GM12872 (cell line): ENCODE measurements around the gene FAM228A.

ENCODE experiments used
- TF ChIP-seq, protein P1 (sequence below): IDR thresholded peaks from 3 replicates; pipeline ENCODE4 v1.5.1; 2011; ENCODE audit warnings: low read depth, mild to moderate bottlenecking, low read length, moderate library complexity; ENCODE audit not compliant: insufficient read depth

The FAM228A gene

DNA sequence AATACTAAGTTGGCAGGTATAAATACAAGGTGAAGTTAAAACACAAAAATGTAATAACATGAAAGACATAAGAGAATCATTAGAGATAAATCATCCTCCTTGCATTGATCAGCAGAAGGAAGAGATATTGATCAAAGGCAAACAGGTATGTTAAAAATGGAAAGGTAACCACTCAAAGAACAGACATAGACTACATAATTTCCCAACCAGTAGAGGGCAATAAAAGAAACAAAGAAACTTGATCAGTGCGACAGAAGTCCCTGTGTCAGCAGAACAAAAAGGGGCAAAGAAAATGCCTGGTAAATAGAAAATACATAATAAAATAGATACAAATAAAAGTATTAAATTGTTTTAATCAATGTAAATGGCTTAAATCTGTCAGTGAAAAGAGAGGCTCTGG is 53.6 kb downstream of the FAM228A start:
- TF ChIP-seq, protein P1, sequence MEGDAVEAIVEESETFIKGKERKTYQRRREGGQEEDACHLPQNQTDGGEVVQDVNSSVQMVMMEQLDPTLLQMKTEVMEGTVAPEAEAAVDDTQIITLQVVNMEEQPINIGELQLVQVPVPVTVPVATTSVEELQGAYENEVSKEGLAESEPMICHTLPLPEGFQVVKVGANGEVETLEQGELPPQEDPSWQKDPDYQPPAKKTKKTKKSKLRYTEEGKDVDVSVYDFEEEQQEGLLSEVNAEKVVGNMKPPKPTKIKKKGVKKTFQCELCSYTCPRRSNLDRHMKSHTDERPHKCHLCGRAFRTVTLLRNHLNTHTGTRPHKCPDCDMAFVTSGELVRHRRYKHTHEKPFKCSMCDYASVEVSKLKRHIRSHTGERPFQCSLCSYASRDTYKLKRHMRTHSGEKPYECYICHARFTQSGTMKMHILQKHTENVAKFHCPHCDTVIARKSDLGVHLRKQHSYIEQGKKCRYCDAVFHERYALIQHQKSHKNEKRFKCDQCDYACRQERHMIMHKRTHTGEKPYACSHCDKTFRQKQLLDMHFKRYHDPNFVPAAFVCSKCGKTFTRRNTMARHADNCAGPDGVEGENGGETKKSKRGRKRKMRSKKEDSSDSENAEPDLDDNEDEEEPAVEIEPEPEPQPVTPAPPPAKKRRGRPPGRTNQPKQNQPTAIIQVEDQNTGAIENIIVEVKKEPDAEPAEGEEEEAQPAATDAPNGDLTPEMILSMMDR = peak; percentile 43; the same call in 1 of the 3 replicates

DNA sequence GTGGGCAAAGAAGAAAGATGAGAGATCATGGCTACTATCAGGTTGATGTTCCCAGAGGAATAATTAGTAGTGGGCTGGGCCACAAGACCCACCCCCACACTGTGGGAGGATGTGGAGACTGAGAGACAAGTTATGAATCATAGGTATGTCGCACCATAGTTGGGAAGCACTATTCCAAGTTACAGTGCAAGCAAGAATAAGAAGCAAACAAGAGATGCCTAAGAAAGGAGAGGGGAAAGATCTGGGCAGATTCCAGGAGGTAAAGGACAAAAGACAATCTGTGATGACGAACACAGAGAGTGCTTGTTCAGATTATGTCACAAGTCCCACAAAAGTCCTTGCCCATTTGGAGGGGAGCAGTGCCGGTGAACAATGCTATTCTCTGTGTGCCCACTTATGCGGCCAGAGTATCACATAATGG is 56.6 kb downstream of the FAM228A start:
- TF ChIP-seq, protein P1 = no peak

DNA sequence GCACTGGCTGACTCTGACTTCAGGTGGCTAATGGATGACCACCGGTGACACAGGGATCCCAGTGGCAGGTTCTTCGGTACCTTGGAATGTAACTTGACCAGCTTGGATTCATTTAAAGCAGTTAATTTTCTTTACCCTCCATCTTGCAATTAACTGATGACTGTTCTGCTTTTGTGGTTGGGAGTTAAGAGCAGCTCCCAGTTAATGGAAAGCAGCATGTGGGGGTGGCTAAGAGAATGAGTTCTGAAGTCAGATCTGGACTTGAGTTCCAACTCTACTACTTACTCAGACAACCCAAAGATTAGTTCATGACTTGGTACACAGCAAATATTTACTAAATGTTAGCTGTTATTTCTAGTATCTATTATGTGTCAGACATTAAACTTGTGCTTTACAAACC is 58.5 kb downstream of the FAM228A start:
- TF ChIP-seq, protein P1 = no peak

DNA sequence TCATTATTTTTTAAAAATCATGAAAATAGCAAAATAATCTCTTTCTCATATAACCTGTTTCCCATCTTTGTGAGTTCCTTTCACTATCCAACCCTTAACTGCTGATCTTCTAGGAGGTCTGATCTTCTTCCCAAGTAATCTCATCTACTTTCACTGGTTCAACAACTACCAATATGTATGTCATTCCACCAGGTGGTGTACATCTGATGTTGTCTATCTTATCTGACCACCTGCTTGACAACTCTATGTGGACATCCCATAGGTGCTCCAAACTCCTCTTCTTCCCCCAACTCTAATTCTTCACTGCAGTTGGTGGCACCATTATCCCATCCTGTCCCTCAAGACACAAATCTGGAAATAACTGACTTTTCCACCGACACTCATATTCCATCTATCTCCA is 62.5 kb downstream of the FAM228A start:
- TF ChIP-seq, protein P1 = 0 out of 3 replicates have a peak, but pooled peaks have one; percentile 5

DNA sequence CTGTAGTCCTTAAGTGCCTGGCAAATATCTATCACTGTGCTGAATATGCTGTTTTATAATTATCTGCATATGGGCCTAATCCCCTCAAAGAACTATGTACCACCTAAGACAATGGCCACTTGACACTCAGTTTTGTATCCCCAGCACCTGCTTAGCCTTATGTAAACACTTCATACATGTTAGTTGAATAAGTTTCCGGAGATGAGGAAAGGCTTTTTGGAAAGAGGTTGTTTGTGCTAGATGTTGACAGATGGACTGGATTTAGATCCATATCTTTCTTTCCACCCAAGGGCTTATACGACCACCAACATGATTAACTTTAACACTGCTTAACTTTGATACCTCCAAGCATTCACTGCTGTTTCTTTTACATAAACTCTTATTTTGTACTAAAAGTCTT is 63.3 kb downstream of the FAM228A start:
- TF ChIP-seq, protein P1 = no peak

DNA sequence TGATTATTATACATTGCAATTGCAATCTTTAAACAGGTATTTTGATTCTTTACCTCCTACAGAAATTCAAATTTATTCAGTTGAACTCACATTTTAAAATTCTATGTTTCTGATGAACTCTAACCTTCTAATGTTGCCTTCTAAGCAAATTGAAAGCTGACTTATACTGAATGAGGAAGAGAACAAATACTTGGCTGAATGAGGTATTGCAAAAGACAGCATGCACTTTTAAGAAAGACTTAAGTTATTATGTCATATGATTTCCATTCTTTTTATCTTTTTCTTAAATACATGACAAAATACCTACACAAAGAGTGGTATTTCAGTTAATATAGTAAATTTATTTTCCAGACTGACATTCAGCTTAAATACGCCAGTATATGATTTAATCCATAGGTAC is 64.7 kb downstream of the FAM228A start:
- TF ChIP-seq, protein P1 = no peak
